ENCODE measurements around the gene ALKBH5.

Gene ALKBH5

DNA sequence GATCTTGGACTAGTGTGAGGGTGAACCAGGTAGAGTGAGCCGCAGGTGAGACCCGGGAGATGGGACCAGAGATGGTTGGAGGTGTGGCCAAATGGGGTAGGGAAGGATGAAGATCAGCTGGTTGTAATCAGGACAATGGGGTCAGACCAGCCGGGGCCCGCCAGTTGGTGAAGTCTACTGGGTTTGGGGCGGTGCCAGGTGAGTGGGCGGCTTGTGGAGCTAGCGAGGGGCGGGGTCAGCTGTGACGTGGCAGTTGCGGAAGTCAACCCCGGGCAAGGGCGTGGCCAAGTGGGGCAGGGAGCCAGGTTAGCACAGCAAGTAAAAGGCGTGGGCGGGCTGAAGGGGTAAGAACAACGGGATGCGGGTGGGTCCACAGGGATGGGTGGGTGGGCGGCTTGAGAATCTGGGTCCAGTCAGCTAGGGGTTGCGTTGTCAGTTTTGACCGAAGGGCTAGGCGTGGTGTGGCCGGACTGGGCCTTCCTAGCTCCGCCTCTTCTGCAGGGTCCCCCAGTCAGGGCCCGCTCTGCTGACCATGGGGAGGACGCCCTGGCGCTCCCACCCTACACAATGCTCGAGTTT is 25.5 kb upstream of the ALKBH5 start:
- DNase-seq, result no peak

DNA sequence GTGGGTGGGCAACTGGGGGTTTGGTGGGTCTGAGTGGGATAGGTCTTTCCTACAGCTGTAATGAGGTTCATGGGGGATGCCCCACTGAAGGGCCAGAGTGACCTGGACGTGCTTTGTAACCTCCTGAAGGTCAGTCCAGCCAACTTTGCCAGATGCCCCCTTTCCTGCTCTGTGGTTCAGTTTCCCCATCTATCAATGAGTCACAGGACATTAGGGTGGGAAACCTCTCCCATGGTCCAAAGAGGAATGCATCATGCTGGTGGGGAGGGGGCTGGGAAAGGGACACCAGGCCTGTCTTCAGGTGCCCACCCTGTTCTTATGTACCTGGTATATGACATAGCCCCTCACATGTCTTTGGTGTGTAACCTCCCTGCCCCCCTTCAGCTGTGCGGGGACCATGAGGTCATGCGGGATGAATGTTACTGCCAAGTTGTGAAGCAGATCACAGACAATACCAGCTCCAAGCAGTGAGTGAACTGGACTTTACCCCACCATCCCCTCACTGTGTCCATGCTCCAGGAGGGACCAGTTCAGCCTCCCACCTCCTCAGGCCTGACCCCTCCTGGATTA is 24.0 kb upstream of the ALKBH5 start:
- no peak for DNase-seq

DNA sequence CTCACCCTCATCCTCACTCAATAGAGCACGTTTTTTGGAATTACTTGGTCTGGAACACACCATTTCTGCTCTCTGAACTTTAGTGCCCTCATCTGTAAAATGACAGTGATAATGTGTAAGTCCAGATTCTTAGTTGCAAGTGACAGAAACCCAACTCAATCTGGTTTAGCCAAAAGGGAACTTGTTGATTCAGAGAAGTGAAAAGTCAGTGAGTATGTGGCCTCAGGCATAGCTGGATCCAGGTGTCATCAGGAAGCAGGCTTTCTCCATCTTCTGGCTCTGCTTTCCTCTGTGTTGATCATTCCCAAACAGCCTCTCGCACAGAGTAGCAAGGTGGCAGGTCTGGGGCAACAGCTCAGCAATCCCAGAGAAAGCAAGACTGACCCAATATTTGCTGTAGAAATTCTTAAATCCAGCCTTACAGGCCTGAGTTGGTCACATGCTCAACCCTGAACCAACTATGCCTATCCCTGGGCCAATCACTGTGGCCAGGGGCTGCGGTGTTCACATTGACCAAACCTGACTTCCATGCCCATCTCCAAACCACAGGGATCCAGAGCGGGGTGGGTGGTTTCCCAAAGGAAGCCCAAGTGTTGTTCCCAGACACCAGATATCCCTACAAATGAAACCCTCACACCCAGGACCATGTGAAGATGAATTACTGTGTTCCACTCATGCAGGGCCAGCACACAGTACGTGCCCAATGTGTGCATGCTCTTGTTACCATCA is 23.3 kb upstream of the ALKBH5 start:
- no peak for DNase-seq

DNA sequence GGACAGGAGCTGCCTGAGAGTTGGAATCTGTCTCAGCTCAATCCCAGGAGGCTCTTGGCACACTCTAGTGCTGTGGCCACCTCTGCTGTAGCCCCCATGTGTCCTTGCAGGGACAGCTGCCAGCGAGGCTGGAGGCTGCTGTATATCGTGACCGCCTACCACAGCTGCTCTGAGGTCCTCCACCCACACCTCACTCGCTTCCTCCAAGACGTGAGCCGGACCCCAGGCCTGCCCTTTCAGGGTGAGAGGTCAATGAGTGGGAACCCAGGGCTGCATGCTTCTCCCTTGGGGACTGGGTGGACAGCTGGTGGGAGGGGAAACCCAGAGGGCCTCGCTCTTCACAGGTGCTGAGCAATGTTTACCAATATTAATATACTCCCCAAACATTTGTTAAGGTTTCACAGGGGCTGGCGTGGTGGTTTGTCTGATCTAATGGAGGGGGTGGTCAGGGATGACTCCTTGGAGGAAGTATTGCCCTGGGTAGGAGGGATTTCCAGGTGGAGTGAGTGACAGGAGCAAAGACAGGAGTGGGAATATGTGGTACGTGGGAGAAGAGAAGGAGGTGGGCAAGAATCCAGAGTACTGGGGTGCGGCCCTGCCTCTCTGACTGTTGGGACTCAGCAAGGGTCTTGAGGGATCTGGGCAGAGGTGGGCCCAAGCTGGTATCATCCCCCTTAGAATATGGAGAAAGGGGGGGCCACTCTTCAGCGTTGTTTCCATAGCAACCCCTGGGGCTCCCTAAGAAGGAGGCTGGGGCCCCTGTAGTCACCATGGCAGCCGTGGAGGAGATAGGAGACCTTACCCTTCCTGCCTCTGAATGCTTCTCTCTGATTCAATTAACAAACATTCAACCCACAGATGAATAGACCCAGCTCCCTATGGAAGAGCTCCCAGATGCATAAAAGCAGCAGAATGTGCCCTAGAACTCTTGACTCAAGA is 22.2 kb upstream of the ALKBH5 start:
- no peak for DNase-seq

DNA sequence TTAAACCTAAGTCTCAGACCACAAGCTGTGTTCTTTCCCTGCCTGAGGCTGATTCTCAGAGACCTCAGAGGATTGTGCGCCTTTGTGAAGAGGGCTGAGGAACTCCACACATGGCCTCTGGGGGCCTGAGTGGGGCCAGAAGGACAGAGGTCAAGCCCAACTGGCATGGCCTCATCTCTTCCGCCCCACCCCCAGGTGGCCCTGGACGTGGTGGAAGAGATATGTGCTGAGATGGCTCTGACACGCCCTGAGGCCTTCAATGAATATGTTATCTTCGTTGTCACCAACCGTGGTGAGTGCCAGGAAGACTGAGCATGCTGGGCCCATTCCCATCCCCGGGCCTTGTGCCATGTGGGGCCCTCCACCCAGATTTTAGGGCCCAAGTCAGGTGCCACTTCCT is 20.1 kb upstream of the ALKBH5 start:
- DNase-seq, result no peak

DNA sequence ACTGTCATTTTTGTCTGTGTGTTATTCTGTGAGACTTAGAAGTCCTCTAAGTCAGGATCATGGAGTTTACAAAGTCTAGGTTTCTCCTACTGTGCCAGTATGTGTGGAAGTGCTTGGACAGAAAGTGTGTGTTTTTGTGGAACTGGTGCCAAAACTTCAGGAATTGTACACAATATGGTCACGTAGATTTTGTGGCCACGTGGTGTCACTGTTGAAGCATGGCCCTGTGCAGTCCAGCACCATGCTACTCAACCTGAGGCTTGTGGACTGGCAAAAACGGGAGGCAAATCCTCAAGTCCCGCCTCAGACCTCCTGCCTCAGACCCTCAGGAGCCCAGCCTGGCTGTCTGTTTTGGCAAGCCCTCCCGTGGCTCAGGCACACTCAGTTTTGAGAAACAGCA is 16.7 kb upstream of the ALKBH5 start:
- no peak for DNase-seq

DNA sequence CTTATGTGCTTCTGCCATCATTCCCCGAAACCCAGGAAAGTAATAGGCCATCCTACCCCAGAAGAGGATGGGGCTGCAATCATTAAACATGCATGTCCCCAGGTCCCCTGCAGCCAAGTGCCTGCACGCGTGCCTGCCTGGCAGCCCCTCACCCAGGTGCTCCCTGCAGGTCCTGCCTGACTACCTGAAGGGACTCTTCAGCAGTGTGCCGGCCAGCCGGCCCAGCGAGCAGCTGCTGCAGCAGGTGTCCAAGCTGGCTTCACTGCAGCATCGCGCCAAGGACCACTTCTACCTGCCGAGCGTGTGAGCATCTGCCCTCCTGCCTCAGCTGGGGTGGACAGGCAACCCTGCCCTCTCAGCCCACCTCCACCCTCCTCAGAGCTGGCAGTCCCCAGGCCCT is 16.2 kb upstream of the ALKBH5 start:
- no peak for DNase-seq

DNA sequence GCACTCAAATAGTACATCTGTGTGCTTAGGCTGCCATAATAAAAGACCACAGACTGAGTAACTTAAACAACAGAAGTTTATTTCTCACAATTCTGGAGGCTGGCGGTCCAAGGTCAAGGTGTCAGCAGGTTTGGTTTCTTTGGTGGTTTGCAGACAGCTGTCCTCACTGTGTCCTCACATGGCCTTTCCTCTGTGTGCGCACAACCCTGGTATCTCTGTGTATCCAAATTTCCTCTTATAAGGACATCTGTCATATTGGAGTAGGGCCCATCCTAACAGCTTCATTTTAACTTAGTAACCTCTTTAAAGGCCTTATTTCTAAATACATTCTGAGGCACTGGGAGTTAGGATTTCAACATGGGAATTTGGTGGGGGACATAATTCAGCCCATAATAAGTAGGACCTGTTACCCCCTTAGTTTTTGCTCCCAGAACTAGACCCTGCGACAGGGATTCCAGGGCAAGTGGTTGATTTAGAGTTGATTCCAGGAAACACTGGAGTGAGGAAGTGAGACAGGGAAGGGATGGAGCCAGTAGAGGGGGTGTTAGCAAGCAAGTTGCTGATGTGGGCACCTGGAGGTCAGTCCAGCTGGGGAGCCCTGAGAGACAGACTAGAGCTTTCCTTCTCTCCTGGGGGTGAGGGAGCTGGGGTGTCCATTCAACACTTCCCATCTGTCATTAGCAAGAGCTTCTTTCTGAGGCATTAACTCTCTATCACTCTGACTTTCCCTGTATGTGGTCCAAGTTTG is 10.9 kb upstream of the ALKBH5 start:
- no peak for DNase-seq

DNA sequence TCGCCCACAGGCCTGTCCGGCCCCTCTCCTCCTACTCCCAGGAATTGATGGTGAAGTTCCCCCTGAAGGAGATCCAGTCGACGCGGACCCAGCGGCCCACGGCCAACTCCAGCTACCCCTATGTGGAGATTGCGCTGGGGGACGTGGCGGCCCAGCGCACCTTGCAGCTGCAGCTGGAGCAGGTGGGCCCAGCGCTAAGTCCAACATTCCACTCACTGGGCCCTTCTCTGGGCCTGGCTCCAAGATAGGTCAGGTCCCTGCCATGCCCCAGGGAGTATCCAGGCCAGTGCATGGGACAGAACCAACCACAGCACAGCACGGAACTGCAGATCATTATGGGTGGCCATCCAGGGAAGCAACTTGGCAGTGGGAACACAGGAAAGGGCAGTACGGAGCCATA is 9.9 kb upstream of the ALKBH5 start:
- no peak for DNase-seq

DNA sequence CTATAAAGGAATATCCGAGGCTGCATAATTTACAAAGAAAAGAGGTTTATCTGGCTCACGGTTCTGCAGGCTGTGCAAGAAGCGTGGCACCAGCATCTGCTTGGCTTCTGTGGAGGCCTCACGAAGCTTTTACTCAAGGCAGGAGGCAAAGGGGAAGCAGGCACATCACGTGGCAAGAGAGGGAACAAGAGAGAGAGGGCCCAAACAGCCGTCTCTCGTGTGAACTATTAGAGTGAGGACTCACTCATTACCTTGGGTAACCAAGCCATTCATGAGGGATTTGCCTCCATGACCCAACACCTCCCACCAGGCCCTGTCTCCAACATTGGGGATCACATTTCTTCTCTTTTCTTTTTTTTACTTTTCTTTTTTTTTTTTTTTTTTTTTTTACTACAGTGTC is 7.5 kb upstream of the ALKBH5 start:
- no peak for DNase-seq

DNA sequence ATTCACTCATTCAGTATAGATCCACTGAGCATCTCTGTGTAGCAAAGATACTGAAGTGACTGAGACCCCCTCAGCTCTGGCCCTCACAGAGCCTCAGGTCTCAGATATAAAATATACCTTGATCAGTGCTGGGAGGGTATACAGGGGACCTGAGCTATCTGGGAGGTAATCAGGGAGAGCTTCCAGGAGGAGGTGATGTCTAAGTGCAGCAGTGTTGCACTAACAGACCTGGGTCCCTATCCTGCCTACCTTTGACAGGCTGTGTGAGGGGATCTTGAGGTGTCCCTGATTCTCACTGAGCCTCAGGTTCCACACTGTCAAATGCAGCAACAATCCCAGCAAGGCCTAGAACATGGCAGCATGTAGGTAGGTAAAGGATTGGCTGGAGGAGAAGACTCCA is 6.5 kb upstream of the ALKBH5 start:
- DNase-seq, result no peak

DNA sequence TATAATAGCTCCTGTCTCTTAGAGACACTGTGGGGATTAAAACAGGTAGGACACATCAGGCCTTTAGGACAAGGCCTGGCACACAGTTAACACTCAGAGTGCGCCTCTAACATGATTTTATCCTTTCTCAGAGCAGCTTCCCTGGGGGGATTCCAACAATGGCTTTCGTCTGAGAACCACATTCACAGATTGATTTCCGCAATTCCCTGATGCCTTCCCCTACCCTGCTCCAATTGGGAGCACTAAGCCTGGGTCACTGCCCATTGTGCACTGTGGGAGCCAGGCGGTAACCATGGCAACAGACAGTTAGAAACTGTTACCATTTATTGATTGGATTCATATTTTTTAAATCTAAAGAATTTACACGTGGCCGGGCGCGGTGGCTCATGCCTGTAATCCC is 5.9 kb upstream of the ALKBH5 start:
- DNase-seq, result no peak

DNA sequence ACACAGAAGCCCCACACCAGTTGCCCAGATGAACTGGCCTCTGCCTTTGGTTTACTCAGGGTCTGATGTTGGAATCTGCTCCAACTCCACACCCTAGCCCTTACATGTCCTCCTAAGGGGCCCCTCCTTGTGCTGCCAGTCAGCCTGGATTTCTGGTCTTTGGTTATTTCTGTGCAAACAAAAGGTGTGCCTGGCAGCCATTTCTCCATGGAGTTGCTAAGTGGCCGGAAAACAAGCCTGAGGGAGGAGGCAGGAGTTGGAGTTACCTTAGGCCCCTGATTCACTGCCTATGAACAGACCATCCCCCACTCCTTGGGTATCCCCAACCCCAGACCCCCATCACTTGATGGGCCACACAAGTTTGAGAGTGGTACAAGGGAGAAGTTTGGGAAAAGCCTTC is 4.4 kb upstream of the ALKBH5 start:
- no peak for DNase-seq

DNA sequence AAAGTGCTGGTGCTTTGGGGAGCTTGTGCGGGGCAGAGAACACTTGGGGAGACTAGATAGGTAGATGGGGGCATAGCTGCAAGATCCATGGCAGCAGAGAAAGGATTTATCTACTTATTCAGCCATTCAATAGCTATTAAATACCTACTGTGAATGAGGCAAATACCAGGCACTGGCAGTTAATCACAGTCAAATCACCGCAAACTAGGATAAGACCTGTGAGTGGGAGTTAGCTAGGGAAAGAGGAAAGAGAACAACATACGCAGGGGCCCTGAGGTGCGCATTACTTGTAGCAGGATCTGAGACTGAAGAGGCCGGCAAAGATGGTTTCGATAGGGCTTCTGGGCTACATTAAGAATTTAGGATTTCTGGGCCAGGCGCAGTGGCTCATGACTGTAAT is 3.8 kb upstream of the ALKBH5 start:
- DNase-seq, result no peak

DNA sequence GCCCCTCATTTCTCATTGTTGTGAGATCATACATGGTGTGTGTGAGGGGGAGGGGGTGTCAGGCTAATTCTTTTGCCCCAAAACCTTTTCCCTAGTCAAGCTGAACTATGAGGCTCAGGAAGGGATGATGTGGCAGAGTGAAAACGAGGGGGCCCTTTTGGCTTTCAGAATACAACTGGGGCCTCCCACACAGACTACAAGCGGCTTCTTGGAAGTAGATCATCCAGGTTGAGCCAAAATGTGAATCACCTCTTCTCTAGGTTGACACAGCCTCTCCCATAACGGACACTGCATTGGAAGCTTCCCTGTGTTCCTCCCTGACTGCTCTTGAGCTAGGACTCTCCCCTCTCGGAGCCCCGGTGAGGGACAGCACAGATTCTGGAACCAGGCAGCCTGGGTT is 2.3 kb upstream of the ALKBH5 start:
- no peak for DNase-seq

DNA sequence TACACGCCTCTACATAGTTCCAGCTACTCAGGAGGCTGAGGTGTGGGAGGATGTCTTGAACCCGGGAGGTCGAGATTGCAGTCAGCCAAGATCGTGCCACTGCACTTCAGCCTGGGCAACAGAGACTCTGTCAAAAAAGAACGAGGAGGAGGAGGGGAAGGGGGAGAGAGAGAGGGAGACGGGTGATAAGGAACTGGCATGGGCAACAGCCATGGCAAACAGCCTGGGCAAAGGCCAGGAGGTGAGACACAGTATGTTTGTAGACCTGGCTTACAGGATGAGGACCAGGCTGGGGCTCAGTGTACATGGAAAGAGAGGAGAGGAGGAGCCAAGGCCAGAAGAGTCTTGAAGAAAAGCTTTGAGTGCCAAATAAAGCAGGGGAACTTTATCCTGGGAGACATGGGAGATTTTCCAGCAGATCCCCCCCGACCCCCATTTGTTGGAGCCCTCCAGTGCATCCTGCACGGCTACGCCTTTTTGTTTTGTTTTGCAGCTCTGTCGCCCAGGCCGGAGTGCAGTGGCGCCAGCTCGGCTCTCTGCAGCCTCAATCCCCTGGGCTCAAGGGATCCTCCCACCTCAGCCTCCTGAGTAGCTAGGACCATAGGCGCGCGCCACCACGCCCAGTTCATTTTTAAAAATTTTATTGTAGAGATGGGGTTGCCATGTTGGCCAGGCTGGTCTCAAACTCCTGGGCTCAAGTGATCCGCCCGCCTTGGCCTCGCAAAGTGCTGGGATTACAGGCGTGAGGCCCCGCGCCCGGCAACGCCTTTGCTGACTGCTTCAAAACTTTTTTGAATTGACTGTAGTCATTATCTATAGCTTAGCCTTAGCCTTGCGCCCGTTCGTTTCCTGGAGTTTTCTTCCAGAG is 1.3 kb upstream of the ALKBH5 start:
- no peak for DNase-seq

DNA sequence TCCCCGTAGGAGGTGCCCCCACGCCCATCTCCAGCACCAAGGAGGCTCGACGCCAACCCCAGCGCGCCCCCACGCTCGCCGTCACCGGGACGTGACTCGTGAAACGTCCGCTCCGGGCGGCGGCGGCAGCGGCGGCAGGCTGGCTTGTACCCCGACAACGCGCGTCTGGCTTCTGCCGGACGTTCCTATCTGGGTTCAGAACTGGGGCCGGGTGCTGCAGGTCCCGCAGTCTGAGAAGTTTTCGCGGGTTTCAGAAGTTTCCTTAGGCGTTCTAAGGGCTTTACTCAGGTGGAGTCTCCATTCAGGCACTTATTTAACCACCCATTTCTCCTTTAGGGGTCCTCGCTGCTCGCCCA is 672 bp upstream of the ALKBH5 start:
- DNase-seq, result no peak

DNA sequence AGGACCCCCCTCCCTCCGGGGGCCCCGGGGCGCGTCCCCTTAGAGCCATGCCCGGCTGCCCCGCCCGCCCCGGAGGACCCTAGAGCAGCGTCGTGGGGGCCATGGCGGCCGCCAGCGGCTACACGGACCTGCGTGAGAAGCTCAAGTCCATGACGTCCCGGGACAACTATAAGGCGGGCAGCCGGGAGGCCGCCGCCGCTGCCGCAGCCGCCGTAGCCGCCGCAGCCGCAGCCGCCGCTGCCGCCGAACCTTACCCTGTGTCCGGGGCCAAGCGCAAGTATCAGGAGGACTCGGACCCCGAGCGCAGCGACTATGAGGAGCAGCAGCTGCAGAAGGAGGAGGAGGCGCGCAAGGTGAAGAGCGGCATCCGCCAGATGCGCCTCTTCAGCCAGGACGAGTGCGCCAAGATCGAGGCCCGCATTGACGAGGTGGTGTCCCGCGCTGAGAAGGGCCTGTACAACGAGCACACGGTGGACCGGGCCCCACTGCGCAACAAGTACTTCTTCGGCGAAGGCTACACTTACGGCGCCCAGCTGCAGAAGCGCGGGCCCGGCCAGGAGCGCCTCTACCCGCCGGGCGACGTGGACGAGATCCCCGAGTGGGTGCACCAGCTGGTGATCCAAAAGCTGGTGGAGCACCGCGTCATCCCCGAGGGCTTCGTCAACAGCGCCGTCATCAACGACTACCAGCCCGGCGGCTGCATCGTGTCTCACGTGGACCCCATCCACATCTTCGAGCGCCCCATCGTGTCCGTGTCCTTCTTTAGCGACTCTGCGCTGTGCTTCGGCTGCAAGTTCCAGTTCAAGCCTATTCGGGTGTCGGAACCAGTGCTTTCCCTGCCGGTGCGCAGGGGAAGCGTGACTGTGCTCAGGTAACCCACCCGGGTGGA is 759 bp downstream of the ALKBH5 start:
- DNase-seq, result no peak

DNA sequence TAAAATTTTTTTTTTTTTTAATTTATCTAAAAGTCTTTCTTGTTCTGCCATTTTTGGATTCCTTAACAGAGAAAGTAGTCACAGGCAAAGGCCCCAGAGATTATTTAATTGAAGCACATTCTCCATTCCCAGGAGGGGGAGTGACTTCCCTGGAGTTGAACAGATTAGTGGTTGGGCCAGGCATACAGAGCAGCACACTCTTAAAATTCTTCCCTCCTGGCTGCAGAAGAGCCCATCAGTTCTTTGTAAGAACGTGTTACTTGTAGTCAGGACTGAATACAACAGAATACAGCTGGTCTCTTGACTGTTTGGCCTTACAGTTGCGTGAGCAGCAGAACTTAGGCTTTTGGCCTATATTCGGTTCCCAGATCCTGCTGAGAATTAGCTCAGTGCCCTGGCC is 1.8 kb downstream of the ALKBH5 start:
- no peak for DNase-seq

DNA sequence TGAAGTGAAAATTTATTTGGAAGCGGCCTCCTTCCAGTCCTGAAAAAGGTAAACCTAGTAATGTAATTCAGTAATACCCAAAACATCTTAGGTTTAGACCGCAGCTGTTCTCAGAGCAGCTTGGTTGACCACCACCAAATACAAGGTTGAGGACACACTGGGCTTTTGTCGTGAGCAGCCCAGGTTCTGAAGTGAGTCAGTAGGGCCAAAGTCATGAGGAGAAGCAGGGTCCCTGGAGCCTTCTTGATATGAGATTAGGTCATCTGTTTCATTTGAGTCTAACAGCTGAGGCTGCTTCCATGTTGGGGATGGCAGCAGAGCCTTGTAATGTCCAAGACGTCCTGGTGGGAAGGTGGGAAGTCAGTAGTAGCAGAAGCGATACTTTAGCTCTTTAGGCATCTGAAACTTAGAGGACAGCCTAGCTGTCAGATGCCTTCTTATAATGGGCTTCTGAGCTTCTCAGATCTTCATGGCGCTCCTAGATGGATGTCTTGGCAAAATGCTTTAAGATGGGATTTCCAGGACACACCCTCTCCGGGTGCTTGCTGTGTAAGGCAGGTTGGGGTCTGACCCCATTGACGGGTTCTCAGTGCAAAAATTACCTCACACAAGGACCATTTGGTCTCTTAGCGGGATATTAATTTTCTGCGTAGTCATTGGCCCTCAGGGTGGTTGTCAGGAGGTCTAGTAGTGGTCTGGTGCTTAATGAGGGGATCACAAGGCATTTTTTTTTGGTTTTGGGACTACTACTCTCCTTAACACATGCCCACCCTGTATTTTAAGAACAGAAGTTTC is 2.4 kb downstream of the ALKBH5 start:
- DNase-seq, result no peak

All from NCI-H2227 treated with DMSO at 0.1 percent for 48 hours (cell line).